HCEC 1CT (cell line): ENCODE measurements around the gene PRSS38.

Source experiments
- DNase-seq: peaks from one replicate; pipeline ENCODE4 v3.0.0-alpha.2; 2017

PRSS38 gene

DNA sequence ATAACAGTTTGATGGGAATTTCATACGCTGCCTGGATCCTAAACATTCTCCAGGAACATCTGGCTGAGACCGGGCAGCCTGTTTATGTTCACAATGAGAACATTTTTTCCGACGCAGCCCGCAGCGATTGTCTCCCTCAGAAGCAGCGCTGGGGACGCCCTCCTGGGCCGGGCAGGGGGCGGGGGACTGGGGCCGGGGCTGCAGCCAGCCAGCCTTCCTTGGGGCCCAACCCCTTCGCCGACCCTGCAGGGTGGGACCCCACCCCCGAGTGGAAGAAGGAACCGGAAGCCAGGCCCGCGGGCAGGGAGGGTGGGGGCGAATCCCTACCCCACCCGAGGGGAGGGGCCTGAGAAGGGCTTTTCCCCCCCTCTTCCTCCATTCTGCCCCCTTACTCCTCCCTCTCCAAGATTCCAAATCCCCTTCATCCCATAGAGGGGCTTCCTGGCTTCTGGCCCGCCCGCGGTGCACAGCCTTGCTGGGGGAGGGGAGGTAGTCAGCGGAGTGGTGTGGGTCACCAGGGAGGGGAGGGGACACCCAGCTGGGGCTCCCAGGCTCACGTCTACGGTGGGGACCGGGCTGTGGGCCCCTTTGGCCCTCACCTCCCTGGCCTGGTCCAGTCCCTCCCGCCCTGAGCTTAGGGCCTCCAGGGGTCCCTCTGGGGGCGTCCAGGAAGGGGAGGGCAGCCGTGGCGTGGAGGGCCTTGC is 71.7 kb downstream of the PRSS38 start:
- DNase-seq, result peak; percentile 37

- no peak for DNase-seq
These were observed 72.4 kb downstream of the PRSS38 start for GRCh38 chr1:227887697-227888403.

GRCh38 chr1:227888404-227889046 is 73.0 kb downstream of the PRSS38 start:
- no peak for DNase-seq

DNA sequence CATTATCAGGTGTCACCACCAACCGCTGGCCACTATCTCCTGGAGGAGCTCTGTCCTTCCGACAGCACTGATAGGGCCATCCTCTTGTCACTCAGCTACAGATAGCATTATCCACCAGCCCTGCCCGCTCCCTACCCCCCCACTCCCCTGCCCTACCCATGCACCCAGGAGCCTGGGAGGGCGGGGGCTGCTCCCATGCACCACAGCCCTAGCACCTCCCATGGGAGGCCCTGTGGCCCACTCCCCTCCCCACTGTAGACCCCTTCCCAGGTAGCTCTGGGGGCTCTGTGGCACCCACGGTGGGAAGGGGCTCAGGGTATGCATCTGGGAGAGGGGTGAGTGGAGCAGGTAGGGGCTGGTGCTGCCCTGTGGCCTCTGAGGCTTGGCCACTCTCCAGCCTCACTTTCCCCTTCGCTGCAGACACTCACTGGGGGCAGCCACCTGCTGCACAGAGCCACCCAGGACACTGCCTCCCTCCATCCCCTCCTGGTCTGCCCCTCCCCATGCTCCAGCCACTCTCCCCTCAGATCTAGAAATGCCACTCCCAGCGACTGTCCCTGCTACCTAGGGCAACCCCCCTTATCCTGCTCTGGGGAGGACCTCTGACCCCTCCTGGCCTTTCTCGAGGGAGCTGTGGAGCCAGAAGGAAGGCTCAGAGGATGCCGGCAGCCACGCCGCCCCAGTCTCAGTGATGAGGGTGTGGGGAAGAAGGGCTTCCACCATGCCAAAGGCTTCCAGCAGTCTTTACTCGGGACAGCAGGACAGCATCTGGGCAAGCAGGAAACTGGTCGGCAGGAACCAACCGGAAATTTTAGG is 73.8 kb downstream of the PRSS38 start:
- DNase-seq, result no peak

GRCh38 chr1:227889863-227890405 is 74.5 kb downstream of the PRSS38 start:
- no peak for DNase-seq

- DNase-seq, result no peak
These were observed 75.2 kb downstream of the PRSS38 start for GRCh38 chr1:227890451-227891222.

DNA sequence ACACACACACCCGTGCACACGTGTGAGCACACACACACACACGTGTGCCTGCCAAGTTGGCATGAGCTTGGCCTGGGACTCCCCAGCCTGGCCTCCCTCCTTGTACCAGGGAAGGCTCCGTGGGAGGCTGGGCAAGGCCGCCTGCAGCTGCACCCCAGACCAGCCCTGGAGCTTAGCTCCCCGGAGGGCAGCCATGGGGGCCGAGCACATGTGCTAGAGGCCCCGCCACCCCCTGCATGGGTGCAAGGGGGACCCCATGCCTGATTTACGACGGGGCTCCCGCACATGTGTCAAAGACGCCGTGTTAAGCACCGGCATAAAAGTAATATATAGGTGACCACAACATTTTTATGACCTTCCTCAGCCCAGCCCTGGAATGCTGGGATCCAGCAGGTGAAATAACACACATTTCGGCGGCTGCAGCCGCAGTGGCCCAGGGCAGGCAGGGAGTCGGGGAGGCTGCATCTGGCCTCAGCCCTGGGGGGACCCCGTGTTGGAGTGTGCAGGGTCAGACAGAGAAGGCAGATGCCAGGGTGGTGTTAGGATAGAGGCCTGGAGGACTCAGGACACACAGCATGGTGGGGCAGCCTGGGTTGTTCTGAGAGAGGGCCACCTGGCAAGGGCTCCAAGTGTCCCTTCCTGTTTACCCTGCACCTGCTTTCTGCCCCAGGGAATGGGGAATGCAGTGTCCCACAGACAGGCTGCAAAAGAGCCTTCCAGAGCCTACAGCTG is 75.9 kb downstream of the PRSS38 start:
- no peak for DNase-seq

GRCh38 chr1:227891955-227892488 is 76.5 kb downstream of the PRSS38 start:
- no peak for DNase-seq

DNA sequence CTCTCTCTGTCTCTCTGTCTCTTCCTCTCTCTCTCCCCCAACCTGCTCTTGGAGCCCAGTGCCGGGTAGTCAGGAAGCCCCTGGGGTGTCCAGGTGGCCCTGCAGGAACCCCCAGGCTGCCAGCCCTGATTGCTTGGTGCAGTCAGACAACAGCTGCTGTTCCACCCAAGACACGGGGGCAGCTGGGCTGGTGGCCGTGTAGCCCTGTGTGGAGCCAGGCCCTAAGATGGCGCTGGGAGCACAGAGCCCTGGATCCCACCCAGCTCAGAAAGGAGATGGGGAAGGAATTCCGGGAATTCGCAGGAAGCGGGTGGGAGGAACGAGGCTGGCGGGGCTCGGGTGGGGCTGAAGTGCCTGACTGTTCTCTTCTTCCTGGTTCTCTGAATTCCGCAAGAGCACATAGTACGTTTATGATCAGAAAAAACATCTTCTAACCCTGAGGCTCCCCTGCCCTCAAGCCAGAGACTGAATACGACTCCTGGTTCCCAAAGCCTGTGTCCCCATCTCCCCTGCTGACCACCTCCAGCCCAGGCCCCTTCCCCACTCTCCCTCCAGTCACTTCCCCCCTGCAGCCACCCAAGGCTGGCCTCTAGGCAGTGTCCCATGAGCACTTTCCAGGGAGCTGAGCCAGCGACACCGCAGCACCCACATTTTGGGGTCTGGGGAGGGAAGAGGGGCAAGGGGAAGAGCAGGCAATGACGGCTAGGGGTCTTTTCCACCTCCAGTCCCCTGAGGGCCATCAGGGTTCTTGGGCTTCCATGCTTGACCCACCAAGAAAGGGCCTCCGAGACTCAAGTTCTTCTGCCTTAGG is 77.2 kb downstream of the PRSS38 start:
- DNase-seq, result no peak

- no peak for DNase-seq
These were observed 77.9 kb downstream of the PRSS38 start for GRCh38 chr1:227893300-227893948.

GRCh38 chr1:227893949-227894721 is 78.7 kb downstream of the PRSS38 start:
- no peak for DNase-seq

DNA sequence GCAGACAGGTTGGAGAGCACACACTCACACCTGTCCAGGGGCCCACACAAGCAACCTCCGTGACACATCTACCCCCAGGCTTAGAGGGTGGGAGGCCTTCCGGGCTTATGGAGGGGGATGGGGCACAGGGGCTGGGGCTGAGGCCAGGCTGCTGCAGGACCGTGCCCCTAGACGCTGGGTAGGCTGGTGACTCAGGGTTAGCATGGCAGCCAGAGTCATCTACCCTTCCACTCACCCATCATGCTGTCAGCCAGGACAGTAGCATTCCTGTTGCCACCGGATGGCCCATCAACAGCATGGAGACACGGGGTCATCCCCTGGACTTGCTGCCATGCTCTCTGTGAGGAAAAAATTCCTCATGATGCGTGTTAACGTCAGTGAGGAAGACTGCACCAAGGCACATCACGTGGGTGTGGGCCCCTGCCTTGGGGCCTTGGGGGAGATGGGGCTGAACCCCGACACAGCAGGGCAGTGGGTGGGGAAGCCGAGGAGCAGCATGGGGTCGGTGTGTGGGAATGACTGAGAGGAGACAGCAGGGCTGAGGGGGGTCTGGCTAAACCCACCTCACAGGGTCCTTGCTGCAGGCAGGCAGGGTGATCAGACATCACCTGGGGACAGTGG is 79.5 kb downstream of the PRSS38 start:
- DNase-seq, result no peak
